Tibial nerve (tissue), 4 donors: ENCODE measurements around the gene SLC29A3.

Experiments
- CTCF ChIP-seq, 5 experiments: fragments of 200-600 bp in 3 of 5; fragments of 450-650 bp in 2 of 5; sonication (generic) in 3 of 5; IDR thresholded peaks; one replicate each; pipeline ENCODE4 v1.5.1; 2016 to 2019; ENCODE audit warnings: antibody characterized with exemption in 5 of 5, mild to moderate bottlenecking in 3 of 5, moderate library complexity in 2 of 5
- EP300 ChIP-seq, 2 donors: sonication (generic); formaldehyde crosslinking; IDR thresholded peaks; one replicate each; pipeline ENCODE4 v1.6.1; 2017; ENCODE audit warnings: antibody characterized with exemption in 2 of 2, mild to moderate bottlenecking in 1 of 2
- POLR2A ChIP-seq, 2 donors: fragments of 450-650 bp; IDR thresholded peaks; one replicate each; pipeline ENCODE4 v1.6.1; 2017; ENCODE audit warnings: antibody characterized with exemption in 2 of 2, mild to moderate bottlenecking in 2 of 2, moderate library complexity in 2 of 2

GRCh38 chr10:71307469-71308085 is 11.5 kb upstream of the SLC29A3 start:
- no peak for TF ChIP-seq CTCF (IDR thresholded peaks at IDR 0.05)
- no peak for TF ChIP-seq POLR2A (IDR thresholded peaks at IDR 0.05)
- no peak for TF ChIP-seq EP300 (IDR thresholded peaks at IDR 0.05)
